Measurements from ENCODE around the gene TMC1. TPM values are rescaled to one million over a fixed set of nuclear protein-coding genes. Genes with fewer than 3 reads are reported as not detected.

The TMC1 gene
- total and polyA plus RNA-seq, 2 of the 8 experiments (the other 6 are each of a cell fraction or from before 2014, with no cell fraction given) = 0.95 to 0.98 TPM

DNA sequence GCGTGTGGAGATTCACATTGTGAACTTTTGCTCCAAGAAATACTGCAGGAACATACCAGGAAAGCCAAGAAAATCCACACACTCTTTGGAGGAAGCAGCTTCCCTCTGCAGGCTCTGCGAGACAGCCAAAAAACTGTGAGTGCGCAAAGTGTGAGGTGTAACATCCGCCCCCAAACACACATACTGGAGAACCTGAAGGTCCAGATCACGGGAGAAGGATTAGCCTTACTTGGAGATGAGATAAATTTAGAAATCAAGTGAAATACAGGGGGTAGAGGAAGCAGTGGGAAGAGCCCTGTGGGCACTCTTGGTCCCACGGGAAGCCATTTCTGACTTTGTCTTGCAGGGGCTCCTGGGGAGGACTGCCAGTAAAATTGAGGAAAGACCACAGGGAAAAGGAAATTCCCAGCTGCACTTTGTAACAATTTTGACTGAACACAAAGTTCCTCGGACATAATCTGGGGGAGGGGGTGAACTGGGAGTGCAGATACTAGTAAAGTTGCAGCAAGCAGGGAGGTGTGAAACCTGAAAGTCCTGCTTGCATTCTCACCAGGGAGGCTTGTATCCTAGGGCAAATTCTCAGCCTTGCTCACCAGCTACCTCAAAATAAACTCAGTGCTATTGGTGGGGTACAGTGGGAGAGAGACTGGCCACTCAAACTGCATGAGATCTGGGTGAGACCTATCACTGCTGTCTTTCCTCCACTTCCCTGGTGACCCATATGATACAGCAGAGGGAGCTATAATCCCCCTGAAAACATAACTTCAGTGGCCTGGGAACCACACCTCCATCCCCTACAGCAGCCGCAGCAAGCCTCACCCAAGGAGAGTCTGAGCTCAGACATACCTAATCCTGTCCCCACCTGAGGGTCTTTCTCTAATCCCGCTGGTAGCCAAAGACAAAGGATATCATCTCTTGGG is 322.4 kb downstream of the TMC1 start (continued):
- no peak for TF ChIP-seq SIRT6 (IDR thresholded peaks at IDR 0.05; ENCODE audit: low read length)
- TF ChIP-seq TAF7 (optimal IDR thresholded peaks at IDR 0.05; ENCODE audit: borderline replicate concordance, low read depth, low read length) = no peak
- TF ChIP-seq, protein P1, sequence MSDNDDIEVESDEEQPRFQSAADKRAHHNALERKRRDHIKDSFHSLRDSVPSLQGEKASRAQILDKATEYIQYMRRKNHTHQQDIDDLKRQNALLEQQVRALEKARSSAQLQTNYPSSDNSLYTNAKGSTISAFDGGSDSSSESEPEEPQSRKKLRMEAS (IDR thresholded peaks at IDR 0.05) = no peak
- no peak for TF ChIP-seq HDAC6 (IDR thresholded peaks at IDR 0.05; ENCODE audit: low read depth, low read length)

Measured in H1 (cell line).